ENCODE data around the gene GPR137. TPM values are rescaled to one million over a fixed set of nuclear protein-coding genes. Genes with fewer than 3 reads are reported as not detected.

GPR137 gene
- total RNA-seq, 4 donors from 2014 or later = 12.5 to 25.7 (median 20.0) TPM

- H3K27ac ChIP-seq = peak overlapping the region; percentile 95 to 100 (median 100)
- DNase-seq (ENCODE audit: low spot score in 2 of 2) = no peak
- H3K4me1 ChIP-seq = peaks cover 0 to 54% (median 35%) of the 10 kb centered on the region in 4 donors
- TF ChIP-seq POLR2A (IDR thresholded peaks at IDR 0.05) = no peak
- no peak for TF ChIP-seq CTCF (IDR thresholded peaks at IDR 0.05)
- no peak for TF ChIP-seq EP300 (IDR thresholded peaks at IDR 0.05)
- WGBS, 2 donors = 74 to 83% methylated on average over 11 of the region's 11 CpGs
- no peaks in the 10 kb centered on the region for H3K27me3 ChIP-seq
- no peaks in the 10 kb centered on the region for H3K9me3 ChIP-seq
- H3K36me3 ChIP-seq = peaks cover 0 to 51% (median 4%) of the 10 kb centered on the region in 3 donors
- H3K4me3 ChIP-seq = peak overlapping the region; percentile 55 to 91 (median 82)
Observed at GRCh38 chr11:64239662-64240434, 45.8 kb upstream of the GPR137 start.

- TF ChIP-seq CTCF (IDR thresholded peaks at IDR 0.05) = peak in 1 of 5 experiments; percentile 47
- peak; percentile 96 to 98 for TF ChIP-seq EP300 (IDR thresholded peaks at IDR 0.05)
- peak; percentile 81 to 93 for TF ChIP-seq POLR2A (IDR thresholded peaks at IDR 0.05)
- Histone ChIP-seq H3K27ac (peak within 1 kb of the TSS; percentile 95 to 100 (median 100)), H3K4me1 (peaks cover 0 to 54% (median 33%) of the 10 kb centered on the region in 4 donors), H3K9me3 (no peaks in the 10 kb centered on the region), H3K4me3 (peak within 1 kb of the TSS; percentile 78 to 98 (median 88)), H3K36me3 (peaks cover 0 to 51% (median 4%) of the 10 kb centered on the region in 3 donors), H3K27me3 (no peaks in the 10 kb centered on the region)
- 1 to 2% methylated on average over 29 to 34 of the region's 58 CpGs for WGBS, 2 donors
- DNase-seq (ENCODE audit: low spot score in 2 of 2) = peak; percentile 93 to 96
Observed at GRCh38 chr11:64240435-64241240, 45.0 kb upstream of the GPR137 start, which contains the start of gene FKBP2. Gene FKBP2, plus strand, starts transcription at chr11:64241095. Its CDS starts 1,293 bp downstream, at chr11:64242388.

GRCh38 chr11:64241241-64241490, 44.5 kb upstream of the GPR137 start:
- TF ChIP-seq POLR2A (IDR thresholded peaks at IDR 0.05) (no peak), EP300 (IDR thresholded peaks at IDR 0.05) (no peak), CTCF (IDR thresholded peaks at IDR 0.05) (no peak)
- Histone ChIP-seq H3K27me3 (no peaks in the 10 kb centered on the region), H3K27ac (peak overlapping the region; percentile 95 to 100 (median 100)), H3K4me1 (peaks cover 0 to 54% (median 34%) of the 10 kb centered on the region in 4 donors), H3K36me3 (peaks cover 0 to 48% (median 4%) of the 10 kb centered on the region in 3 donors), H3K9me3 (no peaks in the 10 kb centered on the region), H3K4me3 (peak overlapping the region; percentile 55 to 91 (median 82))
- WGBS, 2 donors = 1 to 4% methylated on average over 23 of the region's 24 CpGs
- peak; percentile 97 to 99 for DNase-seq (ENCODE audit: low spot score in 2 of 2)

- H3K4me3 ChIP-seq = peak overlapping the region; percentile 78 to 98 (median 88)
- H3K27ac ChIP-seq = peak overlapping the region; percentile 95 to 100 (median 100)
- no peaks in the 10 kb centered on the region for H3K27me3 ChIP-seq
- H3K4me1 ChIP-seq = peaks cover 0 to 54% (median 34%) of the 10 kb centered on the region in 4 donors
- TF ChIP-seq EP300 (IDR thresholded peaks at IDR 0.05) (peak; percentile 44 to 74), CTCF (IDR thresholded peaks at IDR 0.05) (peak in 1 of 5 experiments; percentile 27), POLR2A (IDR thresholded peaks at IDR 0.05) (peak; percentile 13 to 59)
- no peak for DNase-seq (ENCODE audit: low spot score in 2 of 2)
- H3K36me3 ChIP-seq = peaks cover 0 to 44% (median 4%) of the 10 kb centered on the region in 3 donors
- no peaks in the 10 kb centered on the region for H3K9me3 ChIP-seq
- WGBS, 2 donors = 1 to 2% methylated on average over 39 to 54 of the region's 63 CpGs
Observed at GRCh38 chr11:64241491-64242374, 43.9 kb upstream of the GPR137 start.

All from tibial nerve (tissue), 4 donors.